Parathyroid adenoma (tissue), 2 donors: ENCODE measurements around the gene STON1.
A peak's percentile ranks its signal among the peaks of the same experiment; 100 is the strongest.

ENCODE experiments used
- H2AFZ ChIP-seq: fragments of 300-600 bp; sonication (generic); one replicate; pipeline ENCODE4 v1.7.0; 2017; ENCODE audit warnings: antibody characterized with exemption, mild to moderate bottlenecking
- H3K27ac ChIP-seq: fragments of 300-600 bp; sonication (generic); one replicate; pipeline ENCODE4 v1.7.0; 2017
- H3K27me3 ChIP-seq: fragments of 300-600 bp; sonication (generic); one replicate; pipeline ENCODE4 v1.7.0; 2017; ENCODE audit warnings: low read length; ENCODE audit not compliant: control insufficient read depth, insufficient read depth
- H3K36me3 ChIP-seq: fragments of 300-600 bp; sonication (generic); one replicate; pipeline ENCODE4 v1.7.0; 2017; ENCODE audit warnings: low read length; ENCODE audit not compliant: control insufficient read depth, insufficient read depth
- H3K4me1 ChIP-seq: fragments of 300-600 bp; sonication (generic); one replicate; pipeline ENCODE4 v1.7.0; 2017; ENCODE audit warnings: control low read depth
- H3K4me2 ChIP-seq: fragments of 300-600 bp; sonication (generic); one replicate; pipeline ENCODE4 v1.7.0; 2017; ENCODE audit warnings: low read length
- H3K4me3 ChIP-seq: fragments of 300-600 bp; sonication (generic); one replicate; pipeline ENCODE4 v1.7.0; 2017; ENCODE audit warnings: low read depth, low read length
- H3K79me2 ChIP-seq: fragments of 300-600 bp; sonication (generic); one replicate; pipeline ENCODE4 v1.7.0; 2017; ENCODE audit warnings: control low read depth
- H3K9ac ChIP-seq: fragments of 300-600 bp; sonication (generic); one replicate; pipeline ENCODE4 v1.7.0; 2017; ENCODE audit warnings: mild to moderate bottlenecking
- H3K9me3 ChIP-seq: fragments of 300-600 bp; sonication (generic); one replicate; pipeline ENCODE4 v1.7.0; 2017; ENCODE audit warnings: low read length; ENCODE audit not compliant: control insufficient read depth
- CTCF ChIP-seq: fragments of 300-600 bp; sonication (generic); IDR thresholded peaks from one replicate; pipeline ENCODE4 v1.7.0; 2017; ENCODE audit warnings: antibody characterized with exemption, mild to moderate bottlenecking
- donor health status: primary hyperparathyroidism.

The STON1 gene

GRCh38 chr2:48530033-48530811, at the start of gene STON1:
Gene STON1 (plus strand): TSS chr2:48530154. CDS start chr2:48580634, 50,480 bp downstream.
- H3K4me2 ChIP-seq, result peak within 1 kb of the TSS; percentile 60
- H3K36me3 ChIP-seq, result no peaks in the 10 kb centered on the region
- no peaks in the 10 kb centered on the region for H3K27me3 ChIP-seq
- H3K9ac ChIP-seq, result peak within 1 kb of the TSS; percentile 55
- peak within 1 kb of the TSS; percentile 67 for H3K27ac ChIP-seq
- peak; percentile 23 for TF ChIP-seq CTCF
- peak within 1 kb of the TSS; percentile 90 for H2AFZ ChIP-seq
- no peaks in the 10 kb centered on the region for H3K79me2 ChIP-seq
- peaks cover 7% of the 10 kb centered on the region for H3K4me1 ChIP-seq
- no peaks in the 10 kb centered on the region for H3K9me3 ChIP-seq
- peak within 1 kb of the TSS; percentile 65 for H3K4me3 ChIP-seq

- H3K9me3 ChIP-seq, result no peaks in the 10 kb centered on the region
- H3K4me1 ChIP-seq, result no peaks in the 10 kb centered on the region
- no peak overlapping the region for H3K4me2 ChIP-seq
- H2AFZ ChIP-seq, result no peak overlapping the region
- H3K36me3 ChIP-seq, result no peaks in the 10 kb centered on the region
- no peak overlapping the region for H3K27ac ChIP-seq
- H3K79me2 ChIP-seq, result peaks cover 3% of the 10 kb centered on the region
- H3K27me3 ChIP-seq, result no peaks in the 10 kb centered on the region
- no peak for TF ChIP-seq CTCF
- no peak overlapping the region for H3K9ac ChIP-seq
- no peak overlapping the region for H3K4me3 ChIP-seq
Observed at GRCh38 chr2:48480526-48480925, 49.4 kb upstream of the STON1 start.

- no peak overlapping the region for H2AFZ ChIP-seq
- H3K9me3 ChIP-seq, result no peaks in the 10 kb centered on the region
- no peak overlapping the region for H3K27ac ChIP-seq
- no peak overlapping the region for H3K9ac ChIP-seq
- TF ChIP-seq CTCF, result no peak
- no peaks in the 10 kb centered on the region for H3K27me3 ChIP-seq
- H3K4me3 ChIP-seq, result no peak overlapping the region
- peaks cover 3% of the 10 kb centered on the region for H3K79me2 ChIP-seq
- H3K4me1 ChIP-seq, result no peaks in the 10 kb centered on the region
- H3K36me3 ChIP-seq, result no peaks in the 10 kb centered on the region
- H3K4me2 ChIP-seq, result no peak overlapping the region
Observed at GRCh38 chr2:48482313-48482712, 47.6 kb upstream of the STON1 start.

- Histone ChIP-seq H3K36me3 (no peaks in the 10 kb centered on the region), H3K27me3 (no peaks in the 10 kb centered on the region), H3K4me1 (no peaks in the 10 kb centered on the region), H3K27ac (no peak overlapping the region), H3K4me2 (no peak overlapping the region), H3K9ac (no peak overlapping the region), H2AFZ (no peak overlapping the region), H3K4me3 (no peak overlapping the region), H3K79me2 (peaks cover 3% of the 10 kb centered on the region), H3K9me3 (no peaks in the 10 kb centered on the region)
- TF ChIP-seq CTCF, result no peak
Observed at GRCh38 chr2:48482769-48483168, 47.2 kb upstream of the STON1 start.

GRCh38 chr2:48483506-48483905, 46.4 kb upstream of the STON1 start:
- Histone ChIP-seq H3K4me1 (no peaks in the 10 kb centered on the region), H2AFZ (no peak overlapping the region), H3K9me3 (no peaks in the 10 kb centered on the region), H3K9ac (no peak overlapping the region), H3K27ac (no peak overlapping the region), H3K79me2 (peaks cover 3% of the 10 kb centered on the region), H3K36me3 (no peaks in the 10 kb centered on the region), H3K27me3 (no peaks in the 10 kb centered on the region), H3K4me3 (no peak overlapping the region), H3K4me2 (no peak overlapping the region)
- no peak for TF ChIP-seq CTCF
